ENCODE data around the gene FAM3A.
"Not testable (repeated sequence)": the region's sequence is repeated elsewhere in the genome, so short reads cannot be mapped to it uniquely, and the experiment has no call there.

GRCh38 chrX:154501423-154501822 lies 14.6 kb downstream of the FAM3A start:
- TF ChIP-seq CTCF (IDR thresholded peaks at IDR 0.05; ENCODE audit: borderline replicate concordance, extremely low read depth, low read length, poor library complexity, severe bottlenecking); EZH2 (IDR thresholded peaks at IDR 0.05; ENCODE audit: borderline replicate concordance, low read depth, low read length, severe bottlenecking): not testable (repeated sequence)

All from DND-41 (cell line).